EL (cell line): ENCODE results near the gene KIDINS220.
A peak's percentile ranks its signal among the peaks of the same experiment; 100 is the strongest.

Source experiments
- DNase-seq: peaks from one replicate; pipeline ENCODE4 v3.0.0-alpha.2; 2016

Gene KIDINS220

DNA sequence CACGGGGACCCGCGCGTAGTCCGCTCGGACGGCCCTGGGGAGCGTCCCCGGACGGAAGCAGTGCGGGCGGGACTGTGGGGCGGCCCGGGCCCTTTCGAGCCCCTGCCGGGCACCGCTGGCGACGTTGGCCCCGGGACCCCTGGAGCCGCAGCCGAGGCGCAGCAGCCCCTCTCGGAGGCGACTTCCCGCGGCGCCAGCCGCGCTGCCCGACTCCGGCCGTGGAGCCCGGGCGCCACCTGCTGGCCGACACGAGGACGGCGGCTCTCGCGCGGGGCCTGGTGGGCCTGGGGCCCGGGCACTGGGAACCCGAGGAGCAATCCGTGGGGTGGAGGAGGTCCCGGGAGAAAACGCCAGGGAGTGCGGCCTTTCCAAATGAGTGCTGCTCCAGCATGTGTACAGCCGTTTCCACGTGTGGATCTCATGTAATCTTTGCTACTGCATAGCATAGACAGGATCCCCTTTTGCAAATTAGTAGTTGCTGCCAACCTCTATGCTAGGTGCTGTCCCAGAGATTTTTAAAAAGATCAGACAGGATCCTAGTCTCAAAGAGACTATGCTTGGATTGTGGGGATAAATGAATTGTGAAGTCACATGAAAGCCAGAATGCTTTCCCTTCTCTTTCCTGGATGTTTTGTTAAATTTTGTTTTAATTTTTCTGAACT is 151.6 kb downstream of the KIDINS220 start:
- DNase-seq = peak; percentile 57

DNA sequence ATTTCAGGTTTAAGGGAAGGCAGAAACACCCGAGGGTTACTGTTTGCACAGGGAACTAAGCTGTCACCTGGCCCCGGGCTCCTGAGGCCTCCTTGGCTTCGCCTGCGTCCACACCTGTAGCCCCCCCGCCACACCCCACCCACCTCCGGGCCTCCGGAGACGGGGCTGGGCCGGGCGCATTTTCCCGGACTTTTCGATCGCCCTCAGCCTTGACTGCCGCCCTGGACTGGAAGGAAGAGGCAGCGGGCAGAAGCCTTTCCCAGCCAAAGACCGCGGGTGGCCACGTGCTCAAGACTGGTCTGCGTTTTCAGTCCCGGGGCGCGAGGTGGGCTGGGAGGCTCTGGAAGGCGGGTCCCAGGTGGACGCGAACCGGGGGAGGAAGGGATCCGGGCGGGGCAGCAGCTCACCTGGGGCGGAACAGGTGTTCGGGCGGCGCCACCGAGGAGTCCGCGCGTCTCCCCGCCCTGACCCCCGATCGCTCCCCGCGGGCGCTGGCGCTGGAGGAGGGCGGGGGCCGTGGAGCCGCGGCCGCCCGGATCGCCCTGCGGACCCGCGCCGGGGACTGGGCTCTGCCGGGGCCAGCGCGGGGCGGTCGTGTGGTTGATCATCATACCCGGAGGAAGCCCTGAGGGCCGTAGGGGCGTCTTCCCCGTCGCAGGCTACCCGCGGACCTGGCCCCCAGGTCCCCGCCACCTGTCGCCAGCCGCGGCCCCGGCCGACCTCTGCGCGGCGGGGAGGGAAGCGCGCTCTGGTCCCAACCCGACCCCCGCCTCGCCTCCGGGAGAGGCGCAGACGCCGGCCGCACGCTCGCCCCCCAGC is 152.3 kb downstream of the KIDINS220 start:
- peak; percentile 60 for DNase-seq

DNA sequence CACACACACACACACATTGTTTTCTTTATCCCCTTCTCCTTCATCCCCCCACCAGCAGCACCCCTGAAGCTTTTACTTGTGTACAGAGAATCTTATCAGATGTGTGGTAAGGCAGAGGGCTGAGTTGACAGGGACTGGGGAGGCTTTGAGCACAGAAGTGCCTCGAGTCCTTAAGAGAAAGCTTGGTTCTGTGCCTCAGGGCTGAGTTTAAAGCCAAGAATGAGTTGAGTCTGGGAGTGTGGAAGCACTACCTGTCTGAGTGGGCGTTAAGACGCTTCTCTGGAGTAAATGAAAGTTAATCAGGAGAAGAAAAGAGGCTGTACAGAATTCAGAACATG is 152.9 kb downstream of the KIDINS220 start:
- peak; percentile 54 for DNase-seq

DNA sequence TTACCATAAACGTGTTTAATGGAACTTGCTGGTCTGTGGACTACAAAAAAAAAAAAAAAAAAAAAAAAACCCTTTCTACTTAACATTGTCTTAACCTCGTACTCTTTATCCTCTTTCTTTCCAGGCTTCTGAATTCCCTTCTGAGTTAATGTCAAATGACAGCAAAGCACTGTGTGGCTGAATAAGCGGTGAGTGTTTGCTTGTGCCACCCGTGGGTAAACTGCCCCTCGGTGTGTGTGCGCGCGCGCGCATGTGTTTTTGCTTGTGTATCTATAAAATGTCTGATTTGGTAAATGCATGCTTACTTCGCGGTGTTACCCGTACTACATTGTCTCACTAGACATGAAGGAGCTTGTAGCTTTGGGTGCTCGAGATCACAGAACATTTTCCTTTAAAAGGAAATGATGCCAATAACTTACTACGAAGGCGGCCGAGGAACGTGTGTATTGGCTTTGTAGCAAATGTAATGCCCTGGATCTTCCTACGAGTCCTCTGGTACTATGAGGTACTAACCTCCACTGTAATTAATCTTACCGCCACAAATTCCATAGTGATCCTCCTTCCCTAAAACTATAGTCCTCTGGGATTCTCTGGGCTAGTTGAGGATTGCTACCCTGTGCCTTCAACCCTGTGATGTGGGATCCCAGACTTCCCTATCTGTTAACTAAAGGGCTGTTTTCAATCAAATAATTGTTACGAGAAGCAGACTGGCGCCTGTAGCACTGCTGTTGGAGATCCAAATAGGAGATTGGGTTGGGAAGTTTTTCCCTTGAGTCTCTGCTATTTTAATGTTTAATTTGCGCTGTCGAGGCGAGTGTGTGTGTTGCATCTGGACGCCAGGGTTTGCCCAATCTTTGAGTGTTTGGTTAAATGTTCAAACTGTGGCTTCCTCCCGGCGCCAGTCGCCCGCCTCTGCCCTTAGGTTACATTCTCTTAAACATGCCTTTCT is 154.4 kb downstream of the KIDINS220 start:
- peak; percentile 54 for DNase-seq

DNA sequence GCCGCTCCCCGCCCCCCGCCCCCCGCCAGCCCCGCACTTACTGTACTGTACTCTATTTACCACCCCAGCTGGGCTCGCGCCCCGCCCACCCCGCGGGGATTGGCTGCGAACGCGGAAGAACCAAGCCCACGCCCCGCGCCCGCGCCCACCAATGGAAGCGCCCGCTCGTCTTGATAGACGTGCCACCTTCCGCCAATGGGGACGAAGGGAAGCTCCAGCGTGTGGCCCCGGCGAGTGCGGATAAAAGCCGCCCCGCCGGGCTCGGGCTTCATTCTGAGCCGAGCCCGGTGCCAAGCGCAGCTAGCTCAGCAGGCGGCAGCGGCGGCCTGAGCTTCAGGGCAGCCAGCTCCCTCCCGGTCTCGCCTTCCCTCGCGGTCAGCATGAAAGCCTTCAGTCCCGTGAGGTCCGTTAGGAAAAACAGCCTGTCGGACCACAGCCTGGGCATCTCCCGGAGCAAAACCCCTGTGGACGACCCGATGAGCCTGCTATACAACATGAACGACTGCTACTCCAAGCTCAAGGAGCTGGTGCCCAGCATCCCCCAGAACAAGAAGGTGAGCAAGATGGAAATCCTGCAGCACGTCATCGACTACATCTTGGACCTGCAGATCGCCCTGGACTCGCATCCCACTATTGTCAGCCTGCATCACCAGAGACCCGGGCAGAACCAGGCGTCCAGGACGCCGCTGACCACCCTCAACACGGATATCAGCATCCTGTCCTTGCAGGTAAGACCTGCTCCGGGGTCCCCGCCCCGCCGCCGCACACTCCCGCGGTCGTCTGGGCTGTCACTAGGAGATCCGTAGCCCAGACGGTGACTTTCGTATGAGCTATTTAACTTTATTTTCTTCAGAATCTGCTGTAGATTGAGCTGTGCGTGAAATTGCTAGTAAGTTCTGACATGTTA is 155.4 kb downstream of the KIDINS220 start, which contains the start of gene ID2:
TSS of gene ID2 (plus strand) at position 271 of the 907 bp plus-strand sequence. CDS start at position 381, 110 bp downstream.
- DNase-seq = peak; percentile 98

DNA sequence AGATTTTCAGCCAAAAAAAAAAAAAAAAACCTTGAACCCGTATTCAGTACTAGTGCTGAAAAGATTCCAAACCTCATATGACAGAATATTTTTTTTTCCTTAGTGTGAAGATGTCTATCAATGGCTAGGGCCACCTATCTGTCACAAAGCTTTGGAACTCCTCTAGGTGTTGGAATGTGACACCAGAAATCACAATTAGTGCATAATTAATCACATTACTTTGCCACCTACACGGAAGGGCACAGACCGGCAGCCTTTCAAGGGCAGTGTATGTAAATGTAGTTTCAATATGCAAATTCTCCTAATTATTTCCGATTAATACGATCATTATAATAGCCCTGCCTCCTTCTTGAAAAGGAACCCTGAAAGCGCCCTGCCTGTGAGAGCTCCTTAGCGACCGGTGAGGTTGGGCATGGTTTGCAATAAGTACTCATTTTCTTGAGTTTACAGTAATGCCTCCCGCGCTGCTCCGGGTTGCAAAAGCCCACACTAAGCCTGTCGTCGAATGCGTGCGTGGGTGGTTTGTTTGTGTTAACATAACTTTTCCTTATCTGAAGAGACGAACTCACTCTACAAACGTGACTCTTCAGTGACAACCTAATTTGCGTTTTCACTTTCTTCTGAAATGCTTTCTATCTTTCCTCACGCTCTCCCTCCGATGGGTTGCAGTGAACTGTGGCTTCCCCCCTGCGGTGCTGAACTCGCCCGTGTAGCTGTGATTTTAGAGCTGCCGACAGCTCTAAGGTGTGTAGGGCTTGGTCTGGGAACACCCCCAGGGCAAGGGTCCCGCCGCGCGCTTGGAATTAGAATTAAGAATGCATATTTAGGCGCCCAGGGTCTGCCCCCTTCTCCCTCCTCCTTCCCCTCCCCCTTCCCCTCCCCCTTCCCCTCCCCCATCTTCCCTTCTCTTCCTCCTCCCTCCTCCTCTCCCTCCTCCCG is 156.3 kb downstream of the KIDINS220 start:
- peak; percentile 81 for DNase-seq

DNA sequence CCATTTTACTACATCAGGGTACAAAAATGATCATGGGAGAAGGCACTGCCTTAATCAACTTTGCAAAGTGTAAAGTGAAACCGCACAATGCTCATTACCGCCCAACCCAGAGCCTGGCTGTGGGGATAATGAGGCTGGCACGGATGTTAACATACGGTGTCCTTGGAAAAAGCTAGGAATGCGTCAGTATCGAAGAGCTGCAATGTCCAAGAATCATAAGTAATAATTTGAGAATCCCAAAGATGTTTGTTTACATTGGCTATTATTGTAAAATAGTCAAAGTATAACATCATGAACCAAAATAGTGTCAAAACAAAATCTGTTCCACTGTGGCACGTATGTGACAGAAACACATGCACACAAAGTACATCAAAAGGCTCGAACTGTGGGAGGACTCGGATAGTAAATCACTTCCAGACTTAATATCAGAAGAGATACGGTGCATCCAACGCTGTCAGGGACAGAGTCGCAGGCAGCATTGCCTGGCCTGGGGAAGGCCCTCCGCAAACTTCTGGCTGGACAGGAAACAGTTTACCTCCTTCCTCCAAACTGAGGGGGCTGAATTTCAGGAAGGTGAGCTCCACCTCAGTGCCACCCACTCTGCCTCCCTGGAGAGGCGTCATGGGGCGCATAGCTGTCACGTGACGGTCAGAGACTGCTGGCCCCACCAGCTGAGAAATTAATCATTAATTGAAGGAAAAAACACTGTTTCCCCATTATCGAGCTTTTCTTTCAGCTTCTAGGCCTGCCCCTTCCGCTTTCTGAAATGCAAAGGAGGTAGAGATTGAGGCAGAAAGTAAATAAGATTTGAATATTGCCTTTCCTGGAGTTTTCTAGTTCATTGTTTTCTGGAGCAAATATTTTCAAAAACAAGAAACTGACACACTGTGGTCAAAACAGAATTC is 157.3 kb downstream of the KIDINS220 start:
- peak; percentile 60 for DNase-seq

DNA sequence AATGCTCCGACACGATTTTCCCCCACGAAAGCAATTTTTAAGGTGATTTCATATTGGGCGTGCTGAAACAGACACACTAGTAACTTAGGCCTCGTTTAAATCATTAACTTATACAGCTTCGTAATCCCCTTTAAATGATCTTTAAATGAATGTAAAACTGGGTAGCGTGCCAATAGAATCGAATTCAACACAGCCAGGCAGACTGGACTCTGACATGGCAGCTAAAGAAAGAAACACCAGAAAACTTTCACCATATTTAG is 157.9 kb downstream of the KIDINS220 start:
- DNase-seq = no peak
